NCI-H526 treated with DMSO at 0.1 percent for 48 hours (cell line): Measurements from ENCODE around the gene ESRRA.

ENCODE experiments used
- DNase-seq: peaks from one replicate; lab custom pipeline; 2025; lab: John Stamatoyannopoulos, UW

Gene ESRRA

GRCh38 chr11:64333556-64333955 lies 28.2 kb downstream of the ESRRA start:
- no peak for DNase-seq

- peak; percentile 73 for DNase-seq
Observed at GRCh38 chr11:64334764-64335735, 29.7 kb downstream of the ESRRA start.

- DNase-seq: no peak
Observed at GRCh38 chr11:64337538-64338249, 32.4 kb downstream of the ESRRA start.

GRCh38 chr11:64338716-64339115 lies 33.4 kb downstream of the ESRRA start:
- no peak for DNase-seq

GRCh38 chr11:64339286-64339685 lies 34.0 kb downstream of the ESRRA start:
- DNase-seq: no peak

- DNase-seq: no peak
Observed at GRCh38 chr11:64339754-64340408, 34.6 kb downstream of the ESRRA start, which contains the start of gene CCDC88B. TSS of gene CCDC88B (plus strand) at chr11:64340204. CDS start at chr11:64340267, 63 bp downstream.

GRCh38 chr11:64340671-64341335 lies 35.5 kb downstream of the ESRRA start:
- DNase-seq: no peak

- no peak for DNase-seq
Observed at GRCh38 chr11:64341429-64341828, 36.1 kb downstream of the ESRRA start.

- DNase-seq: peak; percentile 82
Observed at GRCh38 chr11:64341851-64342791, 36.8 kb downstream of the ESRRA start.

- DNase-seq: no peak
Observed at GRCh38 chr11:64342869-64343745, 37.8 kb downstream of the ESRRA start.

- DNase-seq: no peak
Observed at GRCh38 chr11:64343767-64344559, 38.6 kb downstream of the ESRRA start.

- no peak for DNase-seq
Observed at GRCh38 chr11:64344787-64345186, 39.5 kb downstream of the ESRRA start.

- DNase-seq: no peak
Observed at GRCh38 chr11:64347193-64347867, 42.0 kb downstream of the ESRRA start.

GRCh38 chr11:64348383-64349024 lies 43.2 kb downstream of the ESRRA start:
- no peak for DNase-seq

- no peak for DNase-seq
Observed at GRCh38 chr11:64349025-64349387, 43.7 kb downstream of the ESRRA start.

GRCh38 chr11:64349404-64349803 lies 44.1 kb downstream of the ESRRA start:
- no peak for DNase-seq

- DNase-seq: no peak
Observed at GRCh38 chr11:64351136-64351631, 45.9 kb downstream of the ESRRA start.
